ENCODE results near the gene KCTD16.

- TF ChIP-seq CTCF (IDR thresholded peaks at IDR 0.05; ENCODE audit: low read length) (no peak), EZH2phosphoT487 (IDR thresholded peaks at IDR 0.05; ENCODE audit: low read length) (no peak)
These were observed 79.2 kb downstream of the KCTD16 start for GRCh38 chr5:144249755-144250464.
